ENCODE measurements around the gene COX11. TPM values are rescaled to one million over a fixed set of nuclear protein-coding genes. Genes with fewer than 3 reads are reported as not detected.

Gene COX11
- total and polyA plus RNA-seq, 2 of the 13 experiments (the other 11 are each of a cell fraction or from before 2014, with no cell fraction given) = 103 to 203 TPM

GRCh38 chr17:54948380-54948779, 20.1 kb downstream of the COX11 start:
- ATAC-seq (0 out of 3 replicates have a peak, but pooled peaks have one; percentile 17), FAIRE-seq (no peak), DNase-seq (ENCODE audit: low spot score) (peak; percentile 44)
- H3K9ac ChIP-seq (ENCODE audit: insufficient read depth, low read depth, low read length) = no peak overlapping the region
- H3K27me3 ChIP-seq (ENCODE audit: control insufficient read depth in 1 of 2, insufficient read depth in 2 of 2, low read length in 2 of 2) = no peaks in the 10 kb centered on the region
- no peak overlapping the region for H2AFZ ChIP-seq (ENCODE audit: low read length)
- H3K79me2 ChIP-seq (ENCODE audit: insufficient read depth, low read length) = no peaks in the 10 kb centered on the region
- no peaks in the 10 kb centered on the region for H3K9me3 ChIP-seq (ENCODE audit: low read length)
- TF ChIP-seq ELK4 (CRISPR knock-in tag; IDR thresholded peaks at IDR 0.05; ENCODE audit: borderline replicate concordance) = no peak
- TF ChIP-seq ZNF253 (CRISPR knock-in tag; IDR thresholded peaks at IDR 0.05; ENCODE audit: borderline replicate concordance) = no peak
- no peak for TF ChIP-seq FLYWCH1 (CRISPR knock-in tag; IDR thresholded peaks at IDR 0.05)
- no peak for TF ChIP-seq ZNF737 (CRISPR knock-in tag; IDR thresholded peaks at IDR 0.05; ENCODE audit: borderline replicate concordance)
- TF ChIP-seq BCL3 (CRISPR knock-in tag; IDR thresholded peaks at IDR 0.05) = no peak
- no peak for TF ChIP-seq BHLHE40 (IDR thresholded peaks at IDR 0.05; ENCODE audit: low read length)
- no peak for TF ChIP-seq ZFP37 (CRISPR knock-in tag; IDR thresholded peaks at IDR 0.05; ENCODE audit: borderline replicate concordance)
- no peak for TF ChIP-seq ZBTB42 (CRISPR knock-in tag; IDR thresholded peaks at IDR 0.05)
- no peak for TF ChIP-seq MXD3 (CRISPR knock-in tag; IDR thresholded peaks at IDR 0.05)
- TF ChIP-seq IKZF5 (CRISPR knock-in tag; IDR thresholded peaks at IDR 0.05) = no peak
- TF ChIP-seq NFIB (CRISPR knock-in tag; IDR thresholded peaks at IDR 0.05; ENCODE audit: borderline replicate concordance) = no peak
- H3K4me2 ChIP-seq (ENCODE audit: low read depth, low read length) = no peak overlapping the region
- no TSS peak for BruUV-seq (replicated peaks)
- H3K4me3 ChIP-seq (replicated peaks in 1 of 3; ENCODE audit: insufficient read depth in 1 of 3, low read depth in 2 of 3, low read length in 3 of 3) = no peak overlapping the region
- peaks cover 11 to 20% of the 10 kb centered on the region in 2 experiments; a peak in 4 of 5 replicates for H3K36me3 ChIP-seq (replicated peaks in 1 of 2; ENCODE audit: control insufficient read depth in 1 of 2, insufficient read depth in 2 of 2, low read length in 2 of 2)
- POLR2A ChIA-PET = no interaction called here
- no peaks in the 10 kb centered on the region for H4K20me1 ChIP-seq (ENCODE audit: insufficient read depth, low read length)
- intact Hi-C loops (cut with micrococcal nuclease; ENCODE audit: unreplicated experiment) = no loop called here
- 92% methylated on average over 5 of the region's 5 CpGs for whole genome bisulfite sequencing (ENCODE audit: low lambda C conversion rate)
- no peak overlapping the region for H3K27ac ChIP-seq (ENCODE audit: extremely low read length, insufficient read depth, low read length)
- CTCF ChIA-PET (ENCODE audit: low intra/inter-chr PET ratio, low total read pairs) = no interaction called here
- H3K4me1 ChIP-seq (ENCODE audit: insufficient read depth, low read length) = peaks cover 19% of the 10 kb centered on the region
- in situ Hi-C loops (cut with HindIII; ENCODE audit: extremely low pct_ligation_motif_present, low pct_unique_long_range_greater_than_20kb) = no loop called here
